ENCODE results near the gene ZFR2.
"Not testable (repeated sequence)": the region's sequence is repeated elsewhere in the genome, so short reads cannot be mapped to it uniquely, and the experiment has no call there.

GRCh38 chr19:3757705-3758104, 111.1 kb downstream of the ZFR2 start:
- TF ChIP-seq POLR2A (IDR thresholded peaks at IDR 0.05; ENCODE audit: extremely low read depth, insufficient read length); CTCF (IDR thresholded peaks at IDR 0.05; ENCODE audit: low read depth, low read length); MAX (IDR thresholded peaks at IDR 0.05; ENCODE audit: low read depth, low read length): not testable (repeated sequence)

Measured in NB4 (cell line).